ENCODE measurements around the gene PTDSS2. TPM values are rescaled to one million over a fixed set of nuclear protein-coding genes. Genes with fewer than 3 reads are reported as not detected.

PTDSS2 gene
- total RNA-seq, 4 donors from 2014 or later: 23.9 to 58.3 (median 30.2) TPM

DNA sequence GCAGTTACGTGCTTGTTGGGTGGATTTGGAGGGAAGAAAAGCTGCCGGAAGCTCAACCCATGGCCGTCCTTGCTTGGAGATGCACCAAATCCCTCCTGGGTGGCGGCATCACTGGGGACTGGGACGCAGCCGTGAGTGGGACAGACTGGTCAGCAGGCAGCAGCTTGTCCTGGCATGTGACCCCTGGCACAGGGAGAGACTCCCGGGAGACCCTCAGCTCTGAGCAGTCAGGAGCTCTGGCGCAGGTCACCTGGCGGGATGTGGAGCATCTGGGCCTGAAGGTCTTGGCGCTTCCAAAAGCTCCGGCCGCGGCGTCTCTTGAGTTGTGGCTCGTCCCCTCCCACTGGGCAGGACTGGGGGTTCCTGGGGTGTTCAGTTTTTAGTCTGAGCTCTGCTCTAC is 26.3 kb downstream of the PTDSS2 start:
- no peaks in the 10 kb centered on the region for H3K27me3 ChIP-seq
- DNase-seq (ENCODE audit: extremely low spot score): no peak
- 96% methylated on average over 9 of the region's 15 CpGs for WGBS
- no peak overlapping the region for H3K27ac ChIP-seq (replicated peaks in 1 of 4)
- H3K9me3 ChIP-seq: no peaks in the 10 kb centered on the region
- peaks cover 0 to 6% (median 2%) of the 10 kb centered on the region in 4 donors for H3K4me1 ChIP-seq
- no peak for TF ChIP-seq POLR2A (IDR thresholded peaks at IDR 0.05; ENCODE audit: low read depth)
- TF ChIP-seq, protein P1, sequence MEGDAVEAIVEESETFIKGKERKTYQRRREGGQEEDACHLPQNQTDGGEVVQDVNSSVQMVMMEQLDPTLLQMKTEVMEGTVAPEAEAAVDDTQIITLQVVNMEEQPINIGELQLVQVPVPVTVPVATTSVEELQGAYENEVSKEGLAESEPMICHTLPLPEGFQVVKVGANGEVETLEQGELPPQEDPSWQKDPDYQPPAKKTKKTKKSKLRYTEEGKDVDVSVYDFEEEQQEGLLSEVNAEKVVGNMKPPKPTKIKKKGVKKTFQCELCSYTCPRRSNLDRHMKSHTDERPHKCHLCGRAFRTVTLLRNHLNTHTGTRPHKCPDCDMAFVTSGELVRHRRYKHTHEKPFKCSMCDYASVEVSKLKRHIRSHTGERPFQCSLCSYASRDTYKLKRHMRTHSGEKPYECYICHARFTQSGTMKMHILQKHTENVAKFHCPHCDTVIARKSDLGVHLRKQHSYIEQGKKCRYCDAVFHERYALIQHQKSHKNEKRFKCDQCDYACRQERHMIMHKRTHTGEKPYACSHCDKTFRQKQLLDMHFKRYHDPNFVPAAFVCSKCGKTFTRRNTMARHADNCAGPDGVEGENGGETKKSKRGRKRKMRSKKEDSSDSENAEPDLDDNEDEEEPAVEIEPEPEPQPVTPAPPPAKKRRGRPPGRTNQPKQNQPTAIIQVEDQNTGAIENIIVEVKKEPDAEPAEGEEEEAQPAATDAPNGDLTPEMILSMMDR (IDR thresholded peaks at IDR 0.05): no peak
- no peak for TF ChIP-seq EP300 (IDR thresholded peaks at IDR 0.05)
- TF ChIP-seq POLR2AphosphoS5 (IDR thresholded peaks at IDR 0.05): no peak
- no peak overlapping the region for H3K4me3 ChIP-seq
- H3K36me3 ChIP-seq: peaks cover 0 to 18% (median 13%) of the 10 kb centered on the region in 4 donors
- intact Hi-C loops (cut with DNase I): no loop called here

- H3K4me1 ChIP-seq: peaks cover 0 to 6% (median 2%) of the 10 kb centered on the region in 4 donors
- 87% methylated on average over 12 of the region's 16 CpGs for WGBS
- H3K9me3 ChIP-seq: no peaks in the 10 kb centered on the region
- DNase-seq (ENCODE audit: extremely low spot score): no peak
- intact Hi-C loops (cut with DNase I): no loop called here
- no peak for TF ChIP-seq POLR2A (IDR thresholded peaks at IDR 0.05; ENCODE audit: low read depth)
- no peak for TF ChIP-seq EP300 (IDR thresholded peaks at IDR 0.05)
- TF ChIP-seq, protein P1 (IDR thresholded peaks at IDR 0.05): no peak
- TF ChIP-seq POLR2AphosphoS5 (IDR thresholded peaks at IDR 0.05): no peak
- no peak overlapping the region for H3K4me3 ChIP-seq
- H3K27me3 ChIP-seq: no peaks in the 10 kb centered on the region
- no peak overlapping the region for H3K27ac ChIP-seq (replicated peaks in 1 of 4)
- peaks cover 0 to 18% (median 13%) of the 10 kb centered on the region in 4 donors for H3K36me3 ChIP-seq
Measured at GRCh38 chr11:477052-477715, 27.1 kb downstream of the PTDSS2 start.

GRCh38 chr11:479311-479710 is 29.2 kb downstream of the PTDSS2 start:
- no peak overlapping the region for H3K4me3 ChIP-seq
- H3K27me3 ChIP-seq: no peaks in the 10 kb centered on the region
- H3K4me1 ChIP-seq: peaks cover 0 to 6% (median 2%) of the 10 kb centered on the region in 4 donors
- intact Hi-C loops (cut with DNase I): no loop called here
- H3K27ac ChIP-seq (replicated peaks in 1 of 4): no peak overlapping the region
- no peaks in the 10 kb centered on the region for H3K9me3 ChIP-seq
- 90% methylated on average over 9 of the region's 13 CpGs for WGBS
- H3K36me3 ChIP-seq: peaks cover 0 to 18% (median 13%) of the 10 kb centered on the region in 4 donors
- no peak for DNase-seq (ENCODE audit: extremely low spot score)
- TF ChIP-seq EP300 (IDR thresholded peaks at IDR 0.05) (no peak), POLR2A (IDR thresholded peaks at IDR 0.05; ENCODE audit: low read depth) (no peak), POLR2AphosphoS5 (IDR thresholded peaks at IDR 0.05) (no peak)
- TF ChIP-seq, protein P1 (IDR thresholded peaks at IDR 0.05): no peak

DNA sequence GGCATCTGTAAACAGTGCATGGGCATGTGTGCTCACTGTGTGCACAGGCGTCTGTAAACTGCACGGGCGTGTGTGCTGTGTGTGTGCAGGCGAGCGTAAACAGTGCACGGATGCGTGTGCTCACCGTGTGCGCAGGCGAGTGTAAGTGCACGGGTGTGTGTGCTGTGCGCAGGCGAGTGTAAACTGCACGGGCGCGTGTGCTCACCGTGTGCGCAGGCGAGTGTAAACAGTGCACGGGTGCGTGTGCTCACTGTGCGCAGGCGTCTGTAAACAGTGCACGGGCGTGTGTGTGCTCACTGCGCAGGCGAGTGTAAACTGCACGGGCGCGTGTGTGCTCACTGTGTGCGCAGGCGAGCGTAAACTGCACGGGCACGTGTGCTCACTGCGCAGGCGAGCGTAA is 34.5 kb downstream of the PTDSS2 start:
- H3K9me3 ChIP-seq: no peaks in the 10 kb centered on the region
- 95% methylated on average over 38 of the region's 38 CpGs for WGBS
- H3K27ac ChIP-seq (replicated peaks in 1 of 4): no peak overlapping the region
- peaks cover 1 to 36% (median 33%) of the 10 kb centered on the region in 4 donors for H3K36me3 ChIP-seq
- H3K4me1 ChIP-seq: no peaks in the 10 kb centered on the region
- DNase-seq (ENCODE audit: extremely low spot score): no peak
- TF ChIP-seq EP300 (IDR thresholded peaks at IDR 0.05) (no peak), POLR2A (IDR thresholded peaks at IDR 0.05; ENCODE audit: low read depth) (no peak), POLR2AphosphoS5 (IDR thresholded peaks at IDR 0.05) (no peak)
- TF ChIP-seq, protein P1 (IDR thresholded peaks at IDR 0.05): no peak
- intact Hi-C loops (cut with DNase I): no loop called here
- no peaks in the 10 kb centered on the region for H3K27me3 ChIP-seq
- H3K4me3 ChIP-seq: no peak overlapping the region
